ENCODE measurements around the gene TSPAN14. TPM values are rescaled to one million over a fixed set of nuclear protein-coding genes. Genes with fewer than 3 reads are reported as not detected.
A peak's percentile ranks its signal among the peaks of the same experiment; 100 is the strongest.

TSPAN14 gene
- total RNA-seq, 1 donor, result 23.9 TPM

- Histone ChIP-seq H3K4me2 (ENCODE audit: insufficient read depth, low read length) (peak overlapping the region; percentile 19), H3K27me3 (ENCODE audit: insufficient read depth, low read length) (no peaks in the 10 kb centered on the region), H3K27ac (ENCODE audit: low read depth, low read length) (peak overlapping the region; percentile 50), H3K36me3 (ENCODE audit: insufficient read depth, low read length) (no peaks in the 10 kb centered on the region), H3K4me3 (ENCODE audit: insufficient read depth, low read length) (no peak overlapping the region), H2AFZ (ENCODE audit: low read length) (no peak overlapping the region), H3K9me3 (ENCODE audit: low read depth, low read length) (no peaks in the 10 kb centered on the region), H4K20me1 (ENCODE audit: insufficient read depth, low read length) (peaks cover 3% of the 10 kb centered on the region), H3K4me1 (ENCODE audit: insufficient read depth, low read length) (peaks cover 75% of the 10 kb centered on the region), H3K79me2 (ENCODE audit: insufficient read depth, low read length) (peaks cover 46% of the 10 kb centered on the region)
- no peak for TF ChIP-seq CTCF (IDR thresholded peaks at IDR 0.05; ENCODE audit: extremely low read depth, low read depth, low read length)
- DNase-seq (ENCODE audit: insufficient read length, low spot score, missing footprints), result peak; percentile 29
Observed at GRCh38 chr10:80498078-80498832, 44.1 kb downstream of the TSPAN14 start.

GRCh38 chr10:80498833-80499741, 45.0 kb downstream of the TSPAN14 start:
- H3K79me2 ChIP-seq (ENCODE audit: insufficient read depth, low read length), result peaks cover 46% of the 10 kb centered on the region
- H3K27ac ChIP-seq (ENCODE audit: low read depth, low read length), result peak overlapping the region; percentile 56
- H3K27me3 ChIP-seq (ENCODE audit: insufficient read depth, low read length), result no peaks in the 10 kb centered on the region
- H4K20me1 ChIP-seq (ENCODE audit: insufficient read depth, low read length), result peaks cover 4% of the 10 kb centered on the region
- H2AFZ ChIP-seq (ENCODE audit: low read length), result no peak overlapping the region
- peak overlapping the region; percentile 25 for H3K4me2 ChIP-seq (ENCODE audit: insufficient read depth, low read length)
- H3K4me3 ChIP-seq (ENCODE audit: insufficient read depth, low read length), result no peak overlapping the region
- DNase-seq (ENCODE audit: insufficient read length, low spot score, missing footprints), result peak; percentile 96
- H3K9me3 ChIP-seq (ENCODE audit: low read depth, low read length), result no peaks in the 10 kb centered on the region
- peaks cover 66% of the 10 kb centered on the region for H3K4me1 ChIP-seq (ENCODE audit: insufficient read depth, low read length)
- no peak for TF ChIP-seq CTCF (IDR thresholded peaks at IDR 0.05; ENCODE audit: extremely low read depth, low read depth, low read length)
- H3K36me3 ChIP-seq (ENCODE audit: insufficient read depth, low read length), result no peaks in the 10 kb centered on the region

GRCh38 chr10:80500572-80501380, 46.7 kb downstream of the TSPAN14 start:
- Histone ChIP-seq H3K4me2 (ENCODE audit: insufficient read depth, low read length) (no peak overlapping the region), H2AFZ (ENCODE audit: low read length) (no peak overlapping the region), H3K27me3 (ENCODE audit: insufficient read depth, low read length) (no peaks in the 10 kb centered on the region), H3K79me2 (ENCODE audit: insufficient read depth, low read length) (peaks cover 41% of the 10 kb centered on the region), H4K20me1 (ENCODE audit: insufficient read depth, low read length) (peaks cover 8% of the 10 kb centered on the region), H3K4me1 (ENCODE audit: insufficient read depth, low read length) (peaks cover 57% of the 10 kb centered on the region), H3K9me3 (ENCODE audit: low read depth, low read length) (no peaks in the 10 kb centered on the region), H3K27ac (ENCODE audit: low read depth, low read length) (peak overlapping the region; percentile 9), H3K4me3 (ENCODE audit: insufficient read depth, low read length) (no peak overlapping the region), H3K36me3 (ENCODE audit: insufficient read depth, low read length) (no peaks in the 10 kb centered on the region)
- TF ChIP-seq CTCF (IDR thresholded peaks at IDR 0.05; ENCODE audit: extremely low read depth, low read depth, low read length), result no peak
- DNase-seq (ENCODE audit: insufficient read length, low spot score, missing footprints), result peak; percentile 81

Data from osteoblast (primary cell).